Heart left ventricle (tissue), 16 donors: Measurements from ENCODE around the gene UBR3. TPM values are rescaled to one million over a fixed set of nuclear protein-coding genes. Genes with fewer than 3 reads are reported as not detected.

Source experiments
- ATAC-seq, 4 donors: fragments of 200-7000 bp; cut with Tn5 transposase; one replicate each; pipeline ENCODE4 v1.9.1; 2020 to 2022; ENCODE audit warnings: moderate library complexity in 4 of 4, mild to moderate bottlenecking in 3 of 4, moderate number of reproducible peaks in 1 of 4
- DNase-seq, 5 donors: peaks; one replicate each; pipeline ENCODE4 v3.0.0-alpha.2; 2020
- H3K27ac ChIP-seq, 12 donors: fragments of 200-600 bp; sonication (generic) in 4 of 12; one replicate each; pipeline versions ENCODE4 v1.5.0 to v1.8.0; 2016 to 2022; ENCODE audit warnings: mild to moderate bottlenecking in 2 of 12
- H3K27me3 ChIP-seq, 9 donors: fragments of 200-600 bp; sonication (generic) in 2 of 9; one replicate each; pipeline versions ENCODE4 v1.5.1 to v1.8.0; 2016 to 2022; ENCODE audit warnings: mild to moderate bottlenecking in 3 of 9
- H3K36me3 ChIP-seq, 9 donors: fragments of 200-600 bp; sonication (generic) in 2 of 9; one replicate each; pipeline versions ENCODE4 v1.5.0 to v1.8.0; 2018 to 2022; ENCODE audit warnings: mild to moderate bottlenecking in 2 of 9
- H3K4me1 ChIP-seq, 12 donors: fragments of 200-600 bp; sonication (generic) in 4 of 12; one replicate each; pipeline versions ENCODE4 v1.5.0 to v1.8.0; 2016 to 2022; ENCODE audit warnings: mild to moderate bottlenecking in 3 of 12
- H3K4me3 ChIP-seq, 12 donors: fragments of 200-600 bp; sonication (generic) in 4 of 12; one replicate each; pipeline versions ENCODE4 v1.5.0 to v1.8.0; 2017 to 2022; ENCODE audit warnings: mild to moderate bottlenecking in 9 of 12, moderate library complexity in 4 of 12
- H3K9me3 ChIP-seq, 12 donors: fragments of 200-600 bp; sonication (generic) in 4 of 12; one replicate each; pipeline versions ENCODE4 v1.5.0 to v1.8.0; 2016 to 2022; ENCODE audit warnings: mild to moderate bottlenecking in 1 of 12
- CTCF ChIP-seq, 12 donors: fragments of 200-600 bp; sonication (generic) in 4 of 12; IDR thresholded peaks; one replicate each; pipeline versions ENCODE4 v1.5.0 to v1.8.0; 2018 to 2022; ENCODE audit warnings: antibody characterized with exemption in 12 of 12, mild to moderate bottlenecking in 5 of 12
- POLR2A ChIP-seq, 2 donors: fragments of 450-650 bp; IDR thresholded peaks; one replicate each; pipeline ENCODE4 v1.6.1; 2017; ENCODE audit warnings: antibody characterized with exemption in 2 of 2, mild to moderate bottlenecking in 2 of 2, moderate library complexity in 2 of 2
- WGBS, 4 donors: extraction: QIAGEN DNeasy Blood & Tissue Kit in 2 of 4; methylation state at CpG; one replicate each; pipeline versions ENCODE4 v1.1.5 to v1.1.7; 2013 to 2018; 5-methylcytosine and 5-hydroxymethylcytosine counted together
- intact Hi-C, 10 donors: fragments of 100-400 bp; cut with DNase I; formaldehyde crosslinking; loops; one replicate each; pipeline versions ENCODE4 v1.11.1 to v1.14.2; 2022
- polyA plus RNA-seq, 2 donors: library from polyadenylated mRNA; stranded (reverse); fragments of 200-250 nt; gene quantifications; one replicate each; pipeline ENCODE4 v1.2.3, GENCODE V29; 2013
- total RNA-seq, 9 donors: library from RNA; depleted of rRNA in 2 of 9; stranded (reverse); fragments of >200 nt in 2 of 9; fragmentation: NEBNext Ultra II Directional in 3 of 9; extraction: Animal tissue kit (Norgen Biotek cat#: 25700) in 3 of 9; gene quantifications; one replicate each; pipeline versions ENCODE4 v1.1.0 to v1.2.4, GENCODE V29; 2016 to 2023
- donor health status: ischemic (EF 13 %, LVEDD 7.1; RV severe dilation, severe dysfunction).
- donor health status: healthy with polysubstance abuse.
- donor health status: DM: no; HTN: yes; CAD: no.
- donor health status: DM: no; HTN: no; CAD: no.
- donor health status: ischemic (EF 25% LVEDD 6.9; RV normal size, moderate dysfunction).
- donor health status: ischemic (EF 25% LVEDD 5.7; RV mildly dilated, moderate dysfunction).
- donor health status: healthy.
- donor health status: DM: yes; HTN: yes; CAD: no.
- donor health status: ischemic (EF 35%, LVEDD 5.7; RV mildly dilated, moderate dysfunction).
- donor health status: nonischemic (EF 11% LVEDD 7.7; RV severe dilation, severe dysfunction).
- donor health status: DM: yes; HTN: yes; CAD: no.
- donor health status: PGD.
- donor health status: ischemic (EF 29% LVEDD 5.4; RV normal size, mild dysfunction).
- donor health status: nonischemic (EF 23%, LVEDD 6.1; RV moderate dilation, normal function).

Gene UBR3
- total and polyA plus RNA-seq, 11 donors, result 34.8 to 137 (median 106) TPM

DNA sequence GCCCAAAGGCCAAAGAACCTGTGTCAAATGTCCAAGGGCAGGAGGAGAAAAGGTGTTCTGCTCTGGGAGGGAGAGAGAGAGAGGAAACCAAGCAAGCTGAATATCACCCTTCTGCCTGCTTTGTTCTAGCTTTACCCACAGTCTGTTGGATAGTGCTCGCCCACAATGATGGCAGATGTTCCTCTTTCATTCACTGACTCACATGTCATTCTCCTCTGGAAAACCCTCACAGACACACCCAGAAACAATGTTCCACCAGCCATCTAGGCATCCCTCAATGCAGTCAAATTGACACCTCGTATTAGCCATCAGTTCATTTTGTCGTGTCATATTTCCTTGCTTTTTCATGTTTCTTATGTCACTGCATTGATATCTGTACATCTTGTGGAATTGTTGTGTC lies 150.3 kb downstream of the UBR3 start:
- Histone ChIP-seq H3K4me3 (no peak overlapping the region), H3K9me3 (peaks cover 0 to 20% (median 9%) of the 10 kb centered on the region in 12 donors), H3K36me3 (peaks cover 0 to 31% (median 9%) of the 10 kb centered on the region in 9 donors), H3K27me3 (no peaks in the 10 kb centered on the region), H3K27ac (no peak overlapping the region), H3K4me1 (peaks cover 0 to 3% (median 0%) of the 10 kb centered on the region in 12 donors)
- TF ChIP-seq CTCF (IDR thresholded peaks at IDR 0.05) (no peak), POLR2A (IDR thresholded peaks at IDR 0.05) (no peak)
- ATAC-seq, result no peak
- no peak for DNase-seq
- intact Hi-C loops, result no loop called here
- WGBS, 4 donors, result 93 to 97% (median 96%) methylated on average over 3 of the region's 3 CpGs

GRCh38 chr2:169978402-169979017 lies 151.3 kb downstream of the UBR3 start:
- peaks cover 0 to 31% (median 9%) of the 10 kb centered on the region in 9 donors for H3K36me3 ChIP-seq

DNA sequence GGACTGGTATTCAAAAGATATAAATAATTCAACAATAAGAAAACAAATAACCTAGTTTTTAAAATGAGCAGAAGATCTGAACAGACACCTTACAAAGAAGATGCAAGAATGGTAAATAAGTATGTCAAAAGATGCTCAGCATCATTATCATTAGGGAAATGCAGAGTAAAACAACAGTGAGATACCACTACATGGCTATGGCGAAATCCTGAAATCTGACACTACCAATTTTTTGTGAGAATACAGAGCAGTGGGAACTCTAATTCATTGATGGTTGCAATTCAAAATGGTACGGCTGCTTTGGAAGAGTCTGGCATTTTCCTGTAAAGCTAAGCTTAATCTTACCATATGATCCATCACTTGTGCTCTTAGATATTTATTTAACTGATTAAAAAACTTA lies 151.8 kb downstream of the UBR3 start:
- intact Hi-C loops, result no loop called here
- Histone ChIP-seq H3K27ac (no peak overlapping the region), H3K4me3 (no peak overlapping the region), H3K4me1 (peaks cover 0 to 3% (median 0%) of the 10 kb centered on the region in 12 donors), H3K36me3 (peaks cover 0 to 31% (median 9%) of the 10 kb centered on the region in 9 donors), H3K9me3 (peaks cover 0 to 20% (median 9%) of the 10 kb centered on the region in 12 donors), H3K27me3 (no peaks in the 10 kb centered on the region)
- no peak for TF ChIP-seq POLR2A (IDR thresholded peaks at IDR 0.05)
- DNase-seq (no peak), ATAC-seq (no peak)
- 78 to 100% (median 98%) methylated on average over 2 of the region's 2 CpGs for WGBS, 4 donors

More at GRCh38 chr2:169978402-169979017, 151.3 kb downstream of the UBR3 start:
- H3K27me3 ChIP-seq, result no peaks in the 10 kb centered on the region
- DNase-seq, result no peak
- H3K9me3 ChIP-seq, result peaks cover 0 to 20% (median 9%) of the 10 kb centered on the region in 12 donors
- H3K27ac ChIP-seq, result no peak overlapping the region
- TF ChIP-seq POLR2A (IDR thresholded peaks at IDR 0.05), result no peak
- TF ChIP-seq CTCF (IDR thresholded peaks at IDR 0.05), result no peak
- H3K4me3 ChIP-seq, result no peak overlapping the region
- ATAC-seq, result peak in 2 of 4 donors; percentile 16 to 27
- intact Hi-C loops, result no loop called here
- H3K4me1 ChIP-seq, result peaks cover 0 to 3% (median 0%) of the 10 kb centered on the region in 12 donors
- 91 to 95% (median 92%) methylated on average over 1 to 2 of the region's 2 CpGs for WGBS, 4 donors

GRCh38 chr2:169980001-169980400 lies 152.7 kb downstream of the UBR3 start:
- no peak for DNase-seq
- H3K4me3 ChIP-seq, result no peak overlapping the region
- no peak for ATAC-seq
- H3K36me3 ChIP-seq, result peaks cover 0 to 27% (median 9%) of the 10 kb centered on the region in 9 donors
- 68 to 85% (median 78%) methylated on average over 4 of the region's 4 CpGs for WGBS, 4 donors
- intact Hi-C loops, result no loop called here
- H3K27me3 ChIP-seq, result no peaks in the 10 kb centered on the region
- peaks cover 0 to 3% (median 0%) of the 10 kb centered on the region in 12 donors for H3K4me1 ChIP-seq
- TF ChIP-seq CTCF (IDR thresholded peaks at IDR 0.05) (no peak), POLR2A (IDR thresholded peaks at IDR 0.05) (no peak)
- peaks cover 0 to 20% (median 9%) of the 10 kb centered on the region in 12 donors for H3K9me3 ChIP-seq
- H3K27ac ChIP-seq, result no peak overlapping the region
